Testis (tissue), 3 donors: ENCODE results near the gene CENPX. TPM values are rescaled to one million over a fixed set of nuclear protein-coding genes. Genes with fewer than 3 reads are reported as not detected.
A peak's percentile ranks its signal among the peaks of the same experiment; 100 is the strongest.

Experiments used
- DNase-seq: peaks from one replicate; pipeline ENCODE4 v3.0.0-alpha.2; 2019
- H3K27ac ChIP-seq, 2 donors: fragments of 200-600 bp; sonication (generic); one replicate each; pipeline ENCODE4 v1.5.1; 2019
- H3K27me3 ChIP-seq: fragments of 200-600 bp; sonication (generic); one replicate; pipeline ENCODE4 v1.5.1; 2019
- H3K36me3 ChIP-seq: fragments of 200-600 bp; sonication (generic); one replicate; pipeline ENCODE4 v1.5.1; 2017; ENCODE audit warnings: low read depth; ENCODE audit errors: missing control alignments
- H3K4me1 ChIP-seq: fragments of 200-600 bp; sonication (generic); one replicate; pipeline ENCODE4 v1.5.1; 2019
- H3K4me3 ChIP-seq, 2 donors: fragments of 200-600 bp; sonication (generic); one replicate each; pipeline ENCODE4 v1.5.1; 2017 to 2019
- H3K9me3 ChIP-seq: fragments of 200-600 bp; sonication (generic); one replicate; pipeline ENCODE4 v1.5.1; 2017
- POLR2A ChIP-seq: fragments of 450-650 bp; IDR thresholded peaks from one replicate; pipeline ENCODE4 v1.6.1; 2017; ENCODE audit warnings: antibody characterized with exemption, mild to moderate bottlenecking, moderate library complexity
- WGBS, 2 donors: methylation state at CpG; one replicate each; pipeline ENCODE4 v1.1.5; 2018; 5-methylcytosine and 5-hydroxymethylcytosine counted together
- intact Hi-C: fragments of 100-400 bp; cut with DNase I; formaldehyde crosslinking; loops from one replicate; pipeline ENCODE4 v1.15.1; 2023; ENCODE audit warnings: low total_unique reads
- polyA plus RNA-seq: library from polyadenylated mRNA; stranded (reverse); fragments of 350-450 nt; fragmentation: Illumina TruSeq; extraction: RNeasy Lipid Tissue Mini Kit (QIAGEN cat#74804); gene quantifications from one replicate; pipeline ENCODE4 v1.2.3, GENCODE V29; 2014; ENCODE audit warnings: low read depth, low replicate concordance; ENCODE audit not compliant: insufficient read depth
- total RNA-seq, 2 donors: library from RNA; depleted of rRNA; stranded (reverse); fragments of >200 nt; gene quantifications; one replicate each; pipeline ENCODE4 v1.2.3, GENCODE V29; 2016
- TF ChIP-seq, protein P1 (sequence below), 3 experiments: fragments of 450-650 bp in 2 of 3; fragments of 200-600 bp in 1 of 3; sonication (generic) in 1 of 3; IDR thresholded peaks; one replicate each; pipeline ENCODE4 v1.5.1; 2016 to 2019; ENCODE audit warnings: antibody characterized with exemption in 3 of 3, mild to moderate bottlenecking in 2 of 3, moderate library complexity in 1 of 3

CENPX gene
- total and polyA plus RNA-seq, 3 donors from 2014 or later, result 43.0 to 51.8 (median 43.5) TPM

DNA sequence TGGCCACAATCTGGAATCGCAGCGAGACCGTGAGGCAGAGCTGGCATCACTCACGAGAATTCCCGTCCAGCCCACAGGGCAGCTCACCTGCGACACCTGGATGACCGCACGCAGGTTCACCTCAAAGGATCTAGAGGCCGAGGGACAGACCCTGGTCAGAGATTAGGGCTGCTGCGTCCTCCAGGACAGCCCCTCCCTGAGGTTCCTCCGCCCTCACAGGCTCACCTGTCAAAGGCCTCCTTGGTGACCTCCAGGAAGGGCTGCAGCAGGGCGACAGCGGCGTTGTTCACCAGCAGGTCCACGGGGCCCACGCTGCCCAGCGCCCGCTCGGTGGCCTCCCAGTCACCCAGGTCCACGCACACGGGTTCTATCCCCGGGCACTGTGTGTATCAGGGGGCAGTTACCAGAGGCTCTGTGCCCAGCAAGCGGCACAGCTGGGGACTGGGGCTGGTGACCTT lies 14.0 kb upstream of the CENPX start:
- TF ChIP-seq, protein P1, sequence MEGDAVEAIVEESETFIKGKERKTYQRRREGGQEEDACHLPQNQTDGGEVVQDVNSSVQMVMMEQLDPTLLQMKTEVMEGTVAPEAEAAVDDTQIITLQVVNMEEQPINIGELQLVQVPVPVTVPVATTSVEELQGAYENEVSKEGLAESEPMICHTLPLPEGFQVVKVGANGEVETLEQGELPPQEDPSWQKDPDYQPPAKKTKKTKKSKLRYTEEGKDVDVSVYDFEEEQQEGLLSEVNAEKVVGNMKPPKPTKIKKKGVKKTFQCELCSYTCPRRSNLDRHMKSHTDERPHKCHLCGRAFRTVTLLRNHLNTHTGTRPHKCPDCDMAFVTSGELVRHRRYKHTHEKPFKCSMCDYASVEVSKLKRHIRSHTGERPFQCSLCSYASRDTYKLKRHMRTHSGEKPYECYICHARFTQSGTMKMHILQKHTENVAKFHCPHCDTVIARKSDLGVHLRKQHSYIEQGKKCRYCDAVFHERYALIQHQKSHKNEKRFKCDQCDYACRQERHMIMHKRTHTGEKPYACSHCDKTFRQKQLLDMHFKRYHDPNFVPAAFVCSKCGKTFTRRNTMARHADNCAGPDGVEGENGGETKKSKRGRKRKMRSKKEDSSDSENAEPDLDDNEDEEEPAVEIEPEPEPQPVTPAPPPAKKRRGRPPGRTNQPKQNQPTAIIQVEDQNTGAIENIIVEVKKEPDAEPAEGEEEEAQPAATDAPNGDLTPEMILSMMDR (IDR thresholded peaks at IDR 0.05), result no peak
- TF ChIP-seq POLR2A, result no peak
- Histone ChIP-seq H3K27me3 (no peaks in the 10 kb centered on the region), H3K9me3 (no peaks in the 10 kb centered on the region), H3K4me1 (peaks cover 34% of the 10 kb centered on the region), H3K36me3 (no peaks in the 10 kb centered on the region), H3K27ac (peak overlapping the region; percentile 89 to 97), H3K4me3 (peak overlapping the region; percentile 63 to 73)
- WGBS, 2 donors, result 43 to 49% methylated on average over 9 to 23 of the region's 23 CpGs
- intact Hi-C loops, result loop anchor here (10.0 kb wide), 1 partner anchor 118 kb away; no protein-coding TSS in a partner anchor
- DNase-seq, result no peak

DNA sequence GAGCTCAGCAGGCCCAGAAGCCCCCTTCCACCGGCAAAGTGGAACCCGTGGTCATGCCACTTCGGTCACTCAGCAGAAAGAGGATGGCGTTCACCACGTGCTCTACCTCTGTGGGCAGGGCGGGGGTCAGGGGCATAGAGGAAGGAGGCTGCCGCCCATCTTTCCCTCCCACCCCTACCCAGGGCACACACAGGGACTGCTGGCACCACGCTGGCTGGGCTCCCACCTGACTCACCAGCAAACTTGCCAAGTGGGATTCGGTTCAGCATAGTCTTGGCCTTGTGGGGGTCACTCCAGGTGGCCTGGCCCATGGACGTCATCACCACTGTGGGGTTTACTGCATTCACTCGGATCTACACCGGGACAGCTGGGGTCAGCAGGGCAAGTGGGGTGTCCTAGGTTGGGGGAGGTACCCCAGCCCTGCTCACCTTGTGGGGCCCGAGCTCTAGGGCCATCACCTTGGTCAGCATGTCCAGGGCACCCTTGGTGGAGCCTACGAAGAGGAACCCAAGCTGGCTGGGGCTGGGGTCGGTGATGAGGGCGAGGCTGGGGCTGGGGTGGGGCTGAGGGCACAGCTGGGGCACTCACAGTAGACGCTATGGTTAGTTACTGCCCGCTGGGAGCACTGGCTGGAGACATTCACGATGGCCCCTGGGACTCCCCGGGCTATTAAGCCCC lies 13.4 kb upstream of the CENPX start:
- peaks cover 34% of the 10 kb centered on the region for H3K4me1 ChIP-seq
- H3K36me3 ChIP-seq, result no peaks in the 10 kb centered on the region
- no peaks in the 10 kb centered on the region for H3K9me3 ChIP-seq
- 84 to 91% methylated on average over 10 to 20 of the region's 20 CpGs for WGBS, 2 donors
- H3K27ac ChIP-seq, result peak overlapping the region in 1 of 2 donors; percentile 97
- intact Hi-C loops, result loop anchor here (10.0 kb wide), 1 partner anchor 119 kb away; no protein-coding TSS in a partner anchor
- no peak for DNase-seq
- no peak for TF ChIP-seq POLR2A
- TF ChIP-seq, protein P1 (IDR thresholded peaks at IDR 0.05), result no peak
- H3K4me3 ChIP-seq, result no peak overlapping the region
- H3K27me3 ChIP-seq, result no peaks in the 10 kb centered on the region

DNA sequence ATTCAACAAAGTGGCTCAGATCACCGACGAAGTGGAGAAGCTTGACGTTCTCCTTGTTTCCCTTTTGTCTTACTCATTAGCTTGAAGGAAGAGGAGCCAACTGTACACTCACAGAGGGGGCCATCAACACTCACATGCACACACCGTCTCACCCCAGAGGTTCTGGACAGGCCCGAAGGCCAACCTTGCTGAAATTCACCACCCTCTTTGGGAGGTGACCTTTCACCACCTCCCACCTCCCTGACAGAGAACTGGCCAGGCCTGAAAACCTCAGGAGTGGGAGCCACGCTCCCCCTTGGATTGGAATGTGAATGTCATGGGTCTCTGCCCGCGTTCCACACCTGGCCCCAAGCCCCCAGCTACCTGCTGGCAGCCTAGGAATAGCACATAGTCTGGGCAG lies 12.8 kb upstream of the CENPX start:
- DNase-seq, result no peak
- Histone ChIP-seq H3K4me1 (peaks cover 39% of the 10 kb centered on the region), H3K27me3 (no peaks in the 10 kb centered on the region), H3K36me3 (no peaks in the 10 kb centered on the region), H3K4me3 (no peak overlapping the region), H3K27ac (no peak overlapping the region), H3K9me3 (no peaks in the 10 kb centered on the region)
- intact Hi-C loops, result loop anchor here (10.0 kb wide), 1 partner anchor 119 kb away; no protein-coding TSS in a partner anchor
- WGBS, 2 donors, result 88 to 95% methylated on average over 8 of the region's 8 CpGs
- TF ChIP-seq, protein P1 (IDR thresholded peaks at IDR 0.05), result no peak
- TF ChIP-seq POLR2A, result no peak

DNA sequence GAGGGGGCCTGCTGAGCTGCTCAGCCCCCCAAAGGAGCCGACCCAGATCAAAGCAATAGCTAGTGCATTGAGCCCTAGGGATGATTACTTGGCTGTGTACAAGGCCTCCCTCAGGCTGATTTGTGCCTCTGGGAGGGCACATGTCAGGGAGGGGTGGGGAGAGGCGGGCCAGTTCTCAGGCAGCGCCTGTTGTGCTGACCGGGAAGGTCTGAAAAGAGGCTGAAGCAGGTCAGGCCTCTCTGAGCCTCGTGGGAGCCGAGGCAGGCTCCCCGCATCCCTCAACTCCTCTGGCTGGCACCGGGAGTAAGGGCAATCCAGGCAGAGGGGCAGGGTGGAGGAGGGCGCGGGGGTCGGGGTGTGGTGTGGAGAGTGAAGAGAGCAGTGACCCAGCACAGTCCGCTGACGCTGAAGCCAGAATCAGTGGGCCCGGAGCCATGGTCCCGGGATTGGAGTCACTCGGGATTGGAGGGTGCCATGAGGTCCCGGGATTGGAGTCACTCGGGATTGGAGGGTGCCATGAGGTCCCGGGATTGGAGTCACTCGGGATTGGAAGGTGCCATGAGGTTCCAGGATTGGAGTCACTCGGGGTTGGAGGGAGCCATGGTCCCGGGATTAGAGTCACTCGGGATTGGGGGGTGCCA lies 11.8 kb upstream of the CENPX start:
- 78 to 86% methylated on average over 20 to 23 of the region's 23 CpGs for WGBS, 2 donors
- intact Hi-C loops, result loop anchor here (10.0 kb wide), 1 partner anchor 120 kb away; no protein-coding TSS in a partner anchor
- Histone ChIP-seq H3K4me1 (peaks cover 43% of the 10 kb centered on the region), H3K9me3 (no peaks in the 10 kb centered on the region), H3K27me3 (no peaks in the 10 kb centered on the region), H3K36me3 (no peaks in the 10 kb centered on the region), H3K27ac (no peak overlapping the region), H3K4me3 (no peak overlapping the region)
- DNase-seq, result no peak
- TF ChIP-seq, protein P1 (IDR thresholded peaks at IDR 0.05), result no peak
- TF ChIP-seq POLR2A, result no peak
